22Rv1 (cell line): ENCODE results near the gene TNN.

Experiments
- H3K27ac ChIP-seq: fragments of 450-650 bp; 2 replicates; pipeline ENCODE4 v1.5.1; 2017
- CTCF ChIP-seq: fragments of 450-650 bp; IDR thresholded peaks from 2 replicates; pipeline ENCODE4 v1.5.1; 2017; ENCODE audit warnings: mild to moderate bottlenecking
- ZFX ChIP-seq: fragments of 450-650 bp; IDR thresholded peaks from 2 replicates; pipeline ENCODE4 v1.6.1; 2017; ENCODE audit warnings: antibody characterized with exemption, borderline replicate concordance

Gene TNN

GRCh38 chr1:175186433-175187160 is 119.0 kb downstream of the TNN start:
- TF ChIP-seq CTCF (no peak), ZFX (no peak)
- H3K27ac ChIP-seq, result no peak overlapping the region

DNA sequence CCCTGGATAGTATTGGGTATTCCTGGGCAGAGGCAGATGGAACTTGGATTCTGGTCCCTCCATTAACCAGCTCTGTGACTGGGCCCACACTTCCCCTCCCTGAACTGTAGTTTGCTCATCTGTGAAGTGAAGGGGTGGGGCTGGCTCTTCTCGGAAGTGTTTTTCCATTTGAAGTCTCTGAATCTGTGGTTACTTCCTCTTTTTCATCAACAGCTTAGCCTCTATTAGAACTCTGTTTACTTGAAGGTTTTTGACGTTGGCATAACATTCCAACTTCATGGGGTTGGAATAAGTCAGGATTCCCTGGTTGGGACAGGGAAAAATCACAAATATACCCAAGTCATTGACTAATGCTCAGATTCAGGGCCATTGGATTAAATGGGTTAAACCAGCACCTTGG is 121.3 kb downstream of the TNN start:
- TF ChIP-seq ZFX (no peak), CTCF (no peak)
- no peak overlapping the region for H3K27ac ChIP-seq

- TF ChIP-seq CTCF (no peak), ZFX (no peak)
Observed at GRCh38 chr1:175191659-175192058, 124.0 kb downstream of the TNN start.

DNA sequence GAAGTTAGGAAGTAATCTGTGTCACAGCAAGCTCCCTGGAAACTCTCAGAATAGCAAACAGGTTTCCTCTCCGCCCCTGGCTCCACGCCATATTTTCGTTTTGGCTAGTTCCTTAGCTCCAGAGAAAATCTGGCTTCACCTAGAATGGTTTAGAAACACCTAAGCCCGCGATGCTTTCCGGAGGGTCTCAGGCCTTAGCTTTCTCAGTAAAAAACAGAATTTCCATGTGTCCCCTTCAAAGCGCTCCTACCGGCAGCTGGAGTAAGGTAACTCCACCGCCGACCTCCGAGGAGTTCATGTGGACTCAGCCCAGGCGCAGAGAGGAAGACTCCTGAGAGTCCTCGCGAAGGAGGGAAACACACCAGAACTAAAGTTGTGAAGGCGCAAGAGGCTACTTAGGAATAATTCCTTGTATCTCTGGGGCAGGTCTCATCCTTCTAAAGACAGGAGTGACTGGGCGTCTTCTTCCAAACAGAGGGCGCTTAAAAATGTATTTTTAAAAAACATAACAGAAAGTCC is 124.5 kb downstream of the TNN start:
- peak overlapping the region; percentile 73 for H3K27ac ChIP-seq
- TF ChIP-seq CTCF (no peak), ZFX (no peak)

More at GRCh38 chr1:175191659-175192058, 124.0 kb downstream of the TNN start:
- H3K27ac ChIP-seq, result peak overlapping the region; percentile 73

- peak; percentile 60 for TF ChIP-seq CTCF
- TF ChIP-seq ZFX, result no peak
- peak within 1 kb of the TSS; percentile 73 for H3K27ac ChIP-seq
Observed at GRCh38 chr1:175192630-175193526, 125.2 kb downstream of the TNN start, which contains the start of gene KIAA0040. Gene KIAA0040 (minus strand): TSS chr1:175192776. CDS start chr1:175161013, 31,763 bp downstream.

- TF ChIP-seq CTCF (no peak), ZFX (no peak)
- peak overlapping the region; percentile 73; the same call in 1 of the 2 replicates for H3K27ac ChIP-seq
Observed at GRCh38 chr1:175193527-175193910, 125.9 kb downstream of the TNN start.

DNA sequence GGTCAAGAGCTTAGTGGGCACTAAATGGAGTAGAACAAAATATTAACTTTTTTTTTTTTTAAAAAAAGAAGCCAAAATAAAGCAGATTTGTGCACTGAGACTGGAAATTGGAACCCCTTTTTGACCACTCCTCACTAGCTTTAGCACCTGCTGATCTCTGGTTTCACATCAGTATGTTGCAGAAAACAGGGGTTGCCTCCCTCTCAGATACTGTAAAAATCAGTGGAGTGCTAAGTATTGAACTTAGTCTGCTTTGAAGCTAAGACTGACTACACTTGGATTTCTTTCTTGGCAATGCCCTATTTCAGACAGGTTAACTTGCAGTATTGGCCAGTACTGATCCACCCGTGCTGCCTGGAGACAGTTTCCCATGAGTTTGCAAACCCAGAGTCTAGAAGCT is 127.6 kb downstream of the TNN start:
- no peak overlapping the region for H3K27ac ChIP-seq
- TF ChIP-seq ZFX (no peak), CTCF (no peak)
